DOHH2 (cell line): ENCODE data around the gene LRRC4.

ENCODE experiments used
- CTCF ChIP-seq: fragments of 200-600 bp; sonication (generic); IDR thresholded peaks from one replicate; pipeline ENCODE4 v1.5.1; 2014; ENCODE audit warnings: antibody characterized with exemption, mild to moderate bottlenecking, low read depth, low read length; ENCODE audit not compliant: poor library complexity, severe bottlenecking
- EZH2phosphoT487 ChIP-seq: fragments of 200-600 bp; sonication (generic); IDR thresholded peaks from 2 replicates; pipeline ENCODE4 v1.6.1; 2017; ENCODE audit warnings: borderline replicate concordance, mild to moderate bottlenecking, antibody characterized with exemption, low read length, moderate library complexity, mixed read lengths

GRCh38 chr7:128045158-128045557 is 13.9 kb upstream of the LRRC4 start:
- no peak for TF ChIP-seq CTCF
- TF ChIP-seq EZH2phosphoT487: no peak
